Urinary bladder (tissue), 4 donors: ENCODE results near the gene MRPL14. TPM values are rescaled to one million over a fixed set of nuclear protein-coding genes. Genes with fewer than 3 reads are reported as not detected.

Experiments used
- DNase-seq: peaks from one replicate; pipeline ENCODE4 v3.0.0-alpha.2; 2015; ENCODE audit errors: extremely low spot score
- H3K27ac ChIP-seq: one replicate; pipeline ENCODE4 v1.5.1; 2013; ENCODE audit warnings: low read depth, mild to moderate bottlenecking, moderate library complexity
- H3K36me3 ChIP-seq: one replicate; pipeline ENCODE4 v1.6.1; 2013; ENCODE audit warnings: mild to moderate bottlenecking, moderate library complexity; ENCODE audit not compliant: insufficient read depth
- H3K4me1 ChIP-seq: one replicate; pipeline ENCODE4 v1.6.1; 2013; ENCODE audit warnings: mild to moderate bottlenecking, moderate library complexity; ENCODE audit not compliant: insufficient read depth
- H3K4me3 ChIP-seq: one replicate; pipeline ENCODE4 v1.5.1; 2013; ENCODE audit warnings: low read depth, low read length
- WGBS: extraction: QIAGEN DNeasy Blood & Tissue Kit; methylation state at CpG from one replicate; pipeline ENCODE4 v1.1.7; 2013; 5-methylcytosine and 5-hydroxymethylcytosine counted together
- polyA plus RNA-seq: library from polyadenylated mRNA; stranded (reverse); fragments of 200-250 nt; gene quantifications from one replicate; pipeline ENCODE4 v1.2.3, GENCODE V29; 2013
- total RNA-seq: library from RNA; depleted of rRNA; stranded (reverse); fragments of >200 nt; gene quantifications from one replicate; pipeline ENCODE4 v1.2.3, GENCODE V29; 2014
- donor health status: healthy with polysubstance abuse.
- donor health status: healthy.

The MRPL14 gene
- total and polyA plus RNA-seq, 2 donors = 27.4 to 42.0 TPM

DNA sequence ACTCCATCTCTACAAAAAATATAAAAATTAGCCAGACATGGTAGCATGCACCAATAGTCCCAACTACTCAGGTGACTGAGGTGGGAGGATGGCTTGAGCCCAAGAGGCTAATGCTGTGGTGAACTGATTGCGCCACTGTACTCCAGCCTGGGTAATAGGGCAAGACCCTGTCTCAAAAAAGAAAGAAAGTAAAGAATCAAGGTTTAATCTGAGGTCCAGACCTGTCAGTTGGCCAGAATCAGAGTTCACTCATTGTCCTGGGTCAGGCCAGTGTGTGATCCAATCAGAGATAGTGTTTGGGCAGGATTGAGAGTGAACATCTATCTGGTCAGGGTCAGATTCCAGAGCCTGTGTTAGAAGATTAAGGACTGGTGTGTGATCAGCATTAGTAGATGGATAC is 15.6 kb upstream of the MRPL14 start:
- H3K4me3 ChIP-seq = no peak overlapping the region
- H3K36me3 ChIP-seq = peaks cover 2% of the 10 kb centered on the region
- 100% methylated on average over 1 of the region's 1 CpG for WGBS
- DNase-seq = no peak
- H3K27ac ChIP-seq = no peak overlapping the region
- H3K4me1 ChIP-seq = no peaks in the 10 kb centered on the region

DNA sequence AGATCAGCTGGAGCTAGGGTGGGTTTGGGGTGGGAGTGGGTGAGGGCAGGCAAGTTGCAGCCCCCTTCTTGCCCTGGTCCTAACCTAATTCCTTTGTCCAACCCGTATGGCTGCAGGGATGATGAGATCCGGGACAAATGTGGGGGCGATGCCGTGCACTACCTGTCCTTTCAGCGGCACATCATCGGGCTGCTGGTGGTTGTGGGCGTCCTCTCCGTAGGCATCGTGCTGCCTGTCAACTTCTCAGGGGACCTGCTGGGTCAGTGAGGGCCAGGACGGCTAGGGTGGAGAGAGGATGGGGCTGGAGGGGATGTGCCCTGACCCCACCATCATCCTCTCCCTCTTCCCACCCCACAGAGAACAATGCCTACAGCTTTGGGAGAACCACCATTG is 12.1 kb upstream of the MRPL14 start:
- no peak overlapping the region for H3K27ac ChIP-seq
- no peaks in the 10 kb centered on the region for H3K4me1 ChIP-seq
- no peak for DNase-seq
- WGBS = 90% methylated on average over 10 of the region's 10 CpGs
- H3K36me3 ChIP-seq = peaks cover 4% of the 10 kb centered on the region
- H3K4me3 ChIP-seq = no peak overlapping the region

DNA sequence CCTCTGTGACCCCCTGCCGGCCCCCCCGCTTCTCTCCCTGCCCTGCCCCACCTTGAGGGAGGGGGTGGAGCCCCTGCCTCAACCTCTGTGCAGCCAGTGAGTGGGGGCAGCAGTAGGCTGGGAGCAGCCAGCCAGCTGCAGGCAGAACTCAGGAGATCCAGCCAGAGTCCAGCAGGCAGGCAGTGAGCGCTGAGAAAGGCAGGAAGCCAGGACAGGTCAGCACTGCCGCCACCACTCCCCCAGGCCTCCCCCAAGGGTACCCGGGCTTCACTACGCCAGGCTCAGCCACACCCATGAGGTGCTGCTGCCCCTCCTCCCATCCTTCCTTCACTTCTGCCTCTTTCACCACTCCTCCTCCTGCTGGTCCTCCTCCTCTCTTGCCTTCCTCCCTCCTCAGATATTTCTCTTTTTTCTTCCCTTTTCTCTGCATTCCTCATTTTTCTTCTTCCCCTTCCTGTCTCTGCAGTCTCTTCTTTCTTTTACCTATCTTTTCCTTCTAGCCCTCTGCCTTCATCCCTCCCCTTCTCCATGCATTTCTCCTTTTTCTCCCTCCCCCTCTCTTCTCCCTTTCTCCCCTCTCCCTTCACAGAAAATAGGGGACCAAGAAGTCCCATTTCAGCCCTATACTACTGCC is 11.6 kb upstream of the MRPL14 start:
- no peak for DNase-seq
- H3K4me3 ChIP-seq = no peak overlapping the region
- no peak overlapping the region for H3K27ac ChIP-seq
- peaks cover 4% of the 10 kb centered on the region for H3K36me3 ChIP-seq
- no peaks in the 10 kb centered on the region for H3K4me1 ChIP-seq
- WGBS = 60% methylated on average over 6 of the region's 6 CpGs

DNA sequence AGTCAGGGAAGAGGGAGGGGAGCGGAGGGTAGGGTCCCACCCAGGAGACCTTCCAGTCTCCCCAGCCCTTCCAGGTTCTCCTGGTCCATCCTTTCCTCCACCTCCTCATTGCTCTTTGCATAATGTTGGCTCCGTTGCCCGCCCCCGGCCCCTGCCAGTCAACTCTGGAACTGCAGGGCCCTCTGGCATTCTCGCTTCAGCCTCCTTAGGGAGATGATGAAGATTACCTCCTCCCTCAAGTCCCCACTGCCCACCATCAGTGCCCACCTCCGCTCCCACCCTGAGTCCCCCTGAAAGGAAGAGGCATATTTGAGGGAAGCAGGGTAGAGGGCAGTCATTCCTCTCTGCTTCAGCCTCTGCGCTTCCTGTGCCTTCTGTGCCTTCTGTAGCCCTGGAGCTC is 8.6 kb upstream of the MRPL14 start:
- Histone ChIP-seq H3K4me1 (no peaks in the 10 kb centered on the region), H3K4me3 (no peak overlapping the region), H3K27ac (no peak overlapping the region), H3K36me3 (peaks cover 4% of the 10 kb centered on the region)
- no peak for DNase-seq
- WGBS = 88% methylated on average over 7 of the region's 7 CpGs

DNA sequence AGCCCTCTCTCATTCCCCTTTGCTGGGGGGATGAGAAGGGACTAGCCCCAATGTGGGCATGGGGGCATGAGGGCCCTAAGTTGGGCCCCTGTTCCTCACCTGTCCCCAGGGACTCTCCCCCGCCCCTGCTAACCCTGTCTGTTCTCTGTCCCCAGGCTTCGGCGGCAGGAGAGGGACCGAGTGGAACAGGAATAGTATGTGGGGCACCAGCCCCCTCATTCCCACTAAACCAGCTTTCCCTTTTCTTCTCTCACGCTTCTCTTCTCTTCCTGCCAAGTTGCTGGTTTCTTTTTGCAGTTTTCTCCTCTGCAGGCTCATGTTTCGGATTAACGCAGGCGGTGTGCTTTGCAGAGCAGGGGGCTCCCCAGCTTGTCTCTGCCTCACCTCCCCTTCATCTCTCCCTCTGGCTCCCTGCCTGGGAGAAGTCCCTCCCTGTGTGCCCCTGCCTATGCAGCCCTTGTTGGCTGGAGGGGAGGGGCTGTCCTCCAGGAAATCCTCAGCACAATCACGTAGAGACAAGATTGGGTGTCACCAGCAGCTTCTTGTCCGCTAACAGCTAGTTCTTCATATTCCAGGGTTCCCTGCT is 8.0 kb upstream of the MRPL14 start:
- no peak for DNase-seq
- 78% methylated on average over 10 of the region's 10 CpGs for WGBS

DNA sequence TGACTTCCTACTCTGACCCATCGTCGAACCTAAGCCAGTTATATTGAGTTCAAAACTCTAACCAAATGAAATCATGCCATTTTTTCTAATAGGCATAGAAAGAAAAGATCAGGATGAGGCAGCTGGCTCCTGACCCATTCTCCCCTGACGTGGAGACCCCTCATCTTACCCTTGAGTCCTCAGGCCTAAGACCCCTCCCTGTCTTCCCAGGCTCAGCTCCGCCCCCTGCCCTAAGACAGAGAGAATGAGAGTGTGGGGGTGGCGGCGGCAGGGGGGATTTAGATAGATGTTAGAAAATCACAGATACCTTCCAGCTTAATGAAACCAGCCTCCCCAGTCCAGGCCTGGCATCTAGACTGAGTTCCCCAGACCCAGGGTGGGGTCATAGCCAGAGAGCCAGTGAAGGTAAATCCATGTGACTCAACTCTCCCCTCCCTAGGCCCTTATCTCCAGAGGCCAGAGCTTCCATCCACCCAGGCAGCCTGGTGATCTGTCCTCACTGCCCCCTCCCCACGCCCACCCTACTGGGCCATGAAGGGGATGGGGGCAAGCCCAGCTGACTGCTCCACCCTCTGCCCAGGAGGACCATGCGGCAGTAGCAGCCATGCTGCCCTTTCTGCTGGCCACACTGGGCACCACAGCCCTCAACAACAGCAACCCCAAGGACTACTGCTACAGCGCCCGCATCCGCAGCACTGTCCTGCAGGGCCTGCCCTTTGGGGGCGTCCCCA is 6.9 kb upstream of the MRPL14 start:
- Histone ChIP-seq H3K4me1 (no peaks in the 10 kb centered on the region), H3K36me3 (peaks cover 2% of the 10 kb centered on the region), H3K4me3 (no peak overlapping the region), H3K27ac (no peak overlapping the region)
- DNase-seq = no peak
- WGBS = 86% methylated on average over 12 of the region's 12 CpGs

More for the DNA sequence above, 8.0 kb upstream of the MRPL14 start:
- Histone ChIP-seq H3K4me3 (no peak overlapping the region), H3K4me1 (no peaks in the 10 kb centered on the region), H3K27ac (no peak overlapping the region), H3K36me3 (peaks cover 2% of the 10 kb centered on the region)

DNA sequence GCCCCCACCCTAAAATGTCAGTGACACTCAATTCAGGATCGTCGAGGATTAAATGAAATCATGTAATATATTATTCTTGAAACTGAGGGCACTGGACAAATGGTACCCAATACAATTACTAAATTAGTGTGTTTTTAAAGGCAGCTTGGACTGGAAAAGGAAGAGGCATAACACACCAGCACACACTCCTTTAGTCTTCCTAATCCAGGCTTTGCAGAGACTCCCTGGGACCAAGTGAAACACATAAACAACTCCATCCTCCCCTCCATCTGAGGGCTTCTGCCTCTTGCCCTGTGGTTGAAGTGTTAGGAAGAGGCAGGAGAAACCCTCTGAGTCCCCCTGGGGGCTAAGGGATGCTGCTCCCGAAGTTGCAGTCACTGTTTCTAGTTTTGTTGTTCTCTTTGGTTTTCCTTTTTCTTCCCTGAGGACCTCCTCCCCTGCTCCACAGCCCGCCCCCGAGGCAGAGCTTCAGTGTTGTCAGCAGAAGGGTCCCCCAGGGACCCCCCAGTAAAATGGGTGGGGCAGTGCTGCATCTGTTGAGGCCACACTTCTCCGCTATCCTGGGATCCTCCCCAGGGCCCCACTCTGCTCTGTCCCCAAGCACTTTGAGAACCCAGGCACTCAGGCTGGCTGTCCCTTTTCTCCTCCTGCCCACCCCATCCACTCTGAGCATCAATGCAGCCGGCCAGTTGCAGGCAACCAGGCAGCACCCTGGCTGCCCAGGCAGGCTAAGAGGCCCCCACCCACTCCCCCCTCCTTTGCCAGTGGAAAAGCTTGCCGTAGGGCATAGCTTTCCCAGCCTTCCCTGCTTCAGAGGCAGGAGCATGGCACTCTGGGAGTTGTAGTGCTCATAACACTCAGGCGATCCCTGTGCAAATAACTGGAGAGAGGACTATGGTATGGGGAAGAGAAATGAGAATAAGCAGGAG is 6.0 kb upstream of the MRPL14 start:
- DNase-seq = no peak
- Histone ChIP-seq H3K36me3 (peaks cover 2% of the 10 kb centered on the region), H3K4me1 (peaks cover 5% of the 10 kb centered on the region), H3K27ac (no peak overlapping the region), H3K4me3 (no peak overlapping the region)
- 34% methylated on average over 9 of the region's 9 CpGs for WGBS

DNA sequence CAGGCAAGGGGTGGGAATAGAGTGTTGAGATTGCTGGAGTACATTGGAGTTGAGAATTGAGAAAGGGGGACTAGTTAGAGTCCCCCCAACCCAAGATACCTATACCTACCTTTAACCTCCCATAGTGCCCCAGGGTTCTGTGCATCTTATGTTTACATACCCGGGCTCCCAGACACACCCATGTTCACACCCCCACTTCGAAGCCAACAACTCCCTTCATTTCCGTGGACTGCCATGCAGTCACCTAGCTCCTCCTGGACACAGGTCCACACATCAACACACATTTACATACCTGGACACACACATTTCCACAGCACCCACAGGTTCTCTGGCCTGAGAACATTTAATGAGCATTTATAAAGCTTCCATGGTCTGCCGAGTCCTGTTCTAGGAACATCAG is 5.2 kb upstream of the MRPL14 start:
- Histone ChIP-seq H3K4me1 (peaks cover 5% of the 10 kb centered on the region), H3K36me3 (peaks cover 2% of the 10 kb centered on the region), H3K4me3 (no peak overlapping the region), H3K27ac (peak overlapping the region; percentile 6)
- 78% methylated on average over 4 of the region's 4 CpGs for WGBS
- DNase-seq = no peak

DNA sequence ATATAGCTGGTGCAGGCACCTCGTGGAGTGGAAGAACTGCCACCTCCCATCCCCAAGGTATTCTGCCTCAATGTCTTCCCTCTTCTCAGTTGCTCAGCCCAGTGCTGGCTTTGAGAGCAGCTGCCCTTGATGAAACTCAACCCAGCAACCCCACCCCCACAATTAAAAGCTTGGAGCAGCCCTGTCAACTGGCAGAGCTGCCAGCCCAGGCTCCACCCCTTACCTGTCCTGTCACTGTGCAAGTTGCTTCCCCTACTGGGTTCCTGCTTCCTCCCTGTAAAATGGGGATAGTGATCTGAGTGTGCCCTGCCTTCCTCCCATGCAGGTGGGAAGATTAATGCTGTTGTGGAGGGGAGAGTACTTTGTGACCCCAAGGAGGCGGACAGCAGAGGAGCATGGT is 4.6 kb upstream of the MRPL14 start:
- WGBS = 81% methylated on average over 2 of the region's 2 CpGs
- Histone ChIP-seq H3K27ac (no peak overlapping the region), H3K36me3 (no peaks in the 10 kb centered on the region), H3K4me3 (no peak overlapping the region), H3K4me1 (peaks cover 5% of the 10 kb centered on the region)
- DNase-seq = no peak

DNA sequence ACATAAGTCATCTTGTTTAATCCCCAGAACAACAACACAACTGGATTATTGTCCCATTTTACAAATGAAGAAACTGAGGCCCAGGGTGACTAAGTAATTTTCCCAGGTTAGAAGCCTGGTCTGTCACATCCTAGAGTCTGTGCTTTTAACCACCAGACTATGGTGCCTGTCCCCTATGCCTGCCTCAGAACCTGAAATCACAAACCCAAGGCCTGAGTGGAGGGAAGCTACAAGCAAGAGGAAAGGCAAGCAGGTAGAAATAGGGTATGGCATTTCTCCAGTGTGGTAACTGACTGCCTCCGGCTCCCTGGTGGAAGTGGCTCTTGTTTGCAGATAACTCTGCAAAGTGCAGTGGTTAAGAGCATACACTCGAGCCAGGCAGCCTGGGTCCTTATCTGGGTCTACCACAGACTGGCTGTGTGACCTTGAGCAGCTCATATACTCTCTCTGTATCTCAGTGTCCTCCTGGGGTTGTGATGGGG is 2.6 kb upstream of the MRPL14 start:
- DNase-seq = no peak
- Histone ChIP-seq H3K4me3 (no peak overlapping the region), H3K36me3 (no peaks in the 10 kb centered on the region), H3K27ac (no peak overlapping the region), H3K4me1 (peaks cover 5% of the 10 kb centered on the region)
- WGBS = 85% methylated on average over 2 of the region's 2 CpGs

DNA sequence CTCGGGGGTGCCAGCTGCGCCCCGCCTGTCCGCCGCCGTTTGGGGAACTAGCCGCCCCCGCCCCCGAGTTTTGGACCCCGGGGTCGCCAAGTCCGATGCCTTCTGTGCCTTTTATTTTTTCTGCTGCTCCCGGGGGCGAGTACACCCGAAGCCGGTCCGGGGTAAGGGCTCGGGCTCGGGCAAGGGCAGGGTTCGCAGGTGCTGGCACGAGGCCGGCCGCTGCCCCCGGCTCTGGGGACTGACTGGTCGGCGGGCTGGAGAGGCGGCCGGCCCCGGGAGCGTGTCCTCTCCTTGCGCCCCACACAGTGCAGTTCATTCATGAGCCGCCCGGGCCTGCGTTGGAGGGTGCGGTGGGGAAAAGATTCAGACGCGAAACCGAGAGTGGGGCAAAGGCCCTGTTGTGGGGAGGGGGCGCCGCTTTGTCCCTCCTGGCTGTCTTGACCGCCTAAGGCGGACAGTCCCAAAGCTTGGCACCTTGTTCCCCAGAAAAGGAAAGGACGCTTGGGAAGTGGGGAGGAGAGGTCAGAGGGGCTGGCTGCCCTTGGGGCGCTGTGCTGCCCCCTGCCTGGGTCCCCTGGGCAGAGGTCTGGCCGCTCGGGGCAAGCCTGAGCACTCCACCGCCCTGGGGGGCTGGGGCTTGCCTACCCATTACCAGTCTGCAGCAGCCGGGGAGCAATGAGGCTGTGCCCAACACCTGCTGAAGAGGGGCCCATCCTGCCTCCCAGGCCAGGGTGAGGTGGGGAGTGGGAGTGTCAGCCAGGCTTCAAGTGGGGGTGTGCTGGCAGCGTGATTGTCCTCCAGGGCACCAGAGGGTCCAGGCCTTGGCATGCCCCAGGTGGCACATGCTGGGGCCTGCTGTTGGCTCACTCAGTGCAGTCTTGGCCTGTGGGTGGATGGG is 1.0 kb upstream of the MRPL14 start:
- peaks cover 5% of the 10 kb centered on the region for H3K4me1 ChIP-seq
- WGBS = 6% methylated on average over 49 of the region's 49 CpGs
- no peak for DNase-seq
- H3K36me3 ChIP-seq = no peaks in the 10 kb centered on the region
- no peak overlapping the region for H3K27ac ChIP-seq
- H3K4me3 ChIP-seq = peak overlapping the region; percentile 97

DNA sequence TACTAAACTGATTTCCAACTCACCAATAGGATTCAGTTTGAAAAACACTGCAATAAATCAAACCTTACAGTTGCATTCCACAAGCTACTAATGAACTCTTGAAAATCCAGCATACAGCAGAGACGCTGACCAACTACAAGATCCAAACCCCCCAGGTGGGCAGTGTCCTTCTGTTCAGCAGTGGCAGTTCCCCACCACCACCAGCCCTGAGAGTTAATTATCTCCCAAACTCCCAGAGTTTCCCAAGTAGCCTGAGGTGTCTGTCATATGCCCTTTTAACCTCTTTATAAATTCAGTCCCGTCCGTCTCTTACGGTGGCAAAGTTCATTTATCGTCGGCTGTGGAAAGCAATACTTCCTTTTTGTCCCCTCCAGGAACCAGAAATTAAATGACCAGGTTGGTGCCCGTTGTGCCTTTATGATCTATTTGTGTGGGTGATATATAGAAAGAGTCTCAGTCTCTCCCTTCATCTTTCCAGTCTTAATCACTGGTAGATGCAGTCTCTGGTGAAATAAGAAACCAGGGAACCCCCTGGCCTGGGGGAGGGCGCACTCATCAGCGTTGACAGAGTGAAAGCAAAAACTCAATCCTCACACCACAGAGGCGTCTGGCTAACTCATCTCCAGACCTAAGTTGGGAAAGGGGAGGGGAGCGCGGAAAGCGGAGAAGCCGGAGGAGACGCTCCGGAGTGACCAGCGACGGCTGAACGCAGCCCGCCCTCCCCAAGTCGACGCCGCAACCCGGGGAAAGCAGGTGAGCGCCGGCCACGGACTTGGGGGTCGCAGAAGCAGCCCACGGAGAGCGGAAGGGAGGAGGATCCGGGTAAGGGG is 717 bp downstream of the MRPL14 start:
- no peak for DNase-seq
- H3K4me3 ChIP-seq = peak overlapping the region; percentile 96
- peak overlapping the region; percentile 74 for H3K27ac ChIP-seq
- 1% methylated on average over 31 of the region's 31 CpGs for WGBS
- no peaks in the 10 kb centered on the region for H3K36me3 ChIP-seq
- H3K4me1 ChIP-seq = peaks cover 5% of the 10 kb centered on the region
